ENCODE results near the gene RING1. TPM values are rescaled to one million over a fixed set of nuclear protein-coding genes. Genes with fewer than 3 reads are reported as not detected.

The RING1 gene
- total RNA-seq, 4 donors from 2014 or later, result 16.1 to 25.2 (median 21.6) TPM

DNA sequence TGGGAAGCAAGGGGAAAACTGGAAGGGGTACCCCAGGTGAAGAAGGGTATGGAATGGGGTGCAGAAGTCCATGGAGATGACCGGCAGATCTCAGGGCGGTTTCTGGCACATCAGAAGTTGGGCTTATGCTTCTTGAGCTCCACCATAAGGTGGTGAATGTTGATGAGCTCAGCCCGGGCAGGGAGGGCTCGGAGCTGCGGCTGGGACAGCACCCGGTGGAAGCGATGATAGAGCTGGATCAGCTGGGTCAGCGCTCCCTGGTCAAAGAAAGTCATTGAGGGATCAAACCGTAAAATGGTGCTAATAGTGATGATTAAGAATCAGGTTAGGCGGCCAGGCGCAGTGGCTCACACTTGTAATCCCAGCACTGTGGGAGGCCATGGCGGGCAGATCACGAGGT, 42.4 kb downstream of the RING1 start:
- no peak for TF ChIP-seq POLR2A (IDR thresholded peaks at IDR 0.05)
- Histone ChIP-seq H3K4me1 (peaks cover 0 to 29% (median 17%) of the 10 kb centered on the region in 4 donors), H3K27me3 (no peaks in the 10 kb centered on the region), H3K36me3 (peaks cover 0 to 22% (median 0%) of the 10 kb centered on the region in 3 donors), H3K9me3 (no peaks in the 10 kb centered on the region), H3K4me3 (no peak overlapping the region), H3K27ac (peak overlapping the region in 2 of 4 donors; percentile 89 to 98)
- DNase-seq (ENCODE audit: low spot score in 2 of 2), result no peak
- WGBS, 2 donors, result 89 to 97% methylated on average over 13 of the region's 13 CpGs

DNA sequence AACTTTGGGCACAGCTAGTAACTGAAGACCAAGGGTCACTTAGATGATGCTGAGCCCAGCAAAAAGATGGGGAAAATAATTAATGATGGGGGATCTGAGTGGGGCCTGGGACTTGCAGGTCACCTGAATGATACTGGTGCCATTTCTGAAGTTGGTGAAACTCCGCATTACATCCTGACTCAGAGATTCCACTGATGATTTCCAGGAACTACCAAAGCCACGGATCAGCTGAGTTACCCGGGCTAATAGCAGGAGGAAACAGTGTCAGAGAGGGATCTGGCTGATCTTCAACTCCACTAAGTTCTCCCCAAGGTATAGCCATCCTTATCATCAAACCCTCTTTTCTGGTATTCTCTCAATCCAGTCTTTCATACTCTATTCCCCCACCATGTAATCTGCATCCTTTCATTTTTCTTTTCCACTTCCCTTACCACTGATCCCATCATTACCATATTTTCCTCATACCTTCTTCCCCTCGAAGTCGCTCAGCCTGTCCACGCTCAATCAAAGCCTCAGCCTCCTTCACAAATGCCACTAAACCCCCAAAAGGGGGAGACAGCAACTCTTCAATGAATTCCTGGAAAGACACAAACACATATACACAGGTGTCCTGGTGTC, 43.2 kb downstream of the RING1 start:
- WGBS, 2 donors, result 81 to 83% methylated on average over 6 of the region's 6 CpGs
- no peak for DNase-seq (ENCODE audit: low spot score in 2 of 2)

DNA sequence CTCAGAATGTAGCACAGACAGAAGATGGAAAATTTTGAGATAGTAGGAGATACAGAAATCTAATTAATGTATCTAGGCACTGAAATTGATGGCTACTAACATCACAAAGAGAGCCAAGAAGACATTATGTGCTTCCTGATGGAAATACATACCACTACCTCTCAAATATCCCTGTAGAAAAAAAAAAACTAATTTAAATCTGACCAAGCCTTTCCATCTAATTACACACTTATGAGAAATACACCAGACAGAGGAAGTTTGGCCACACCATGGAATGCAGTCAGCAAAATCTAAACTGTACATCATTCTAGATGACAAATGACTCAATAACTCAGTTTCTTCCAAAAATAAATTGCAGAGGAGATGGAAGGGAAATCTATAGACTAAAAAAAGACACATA, 44.5 kb downstream of the RING1 start:
- H3K27me3 ChIP-seq, result no peaks in the 10 kb centered on the region
- TF ChIP-seq CTCF (IDR thresholded peaks at IDR 0.05), result no peak
- TF ChIP-seq POLR2A (IDR thresholded peaks at IDR 0.05), result no peak
- no peak for TF ChIP-seq EP300 (IDR thresholded peaks at IDR 0.05)
- H3K27ac ChIP-seq, result no peak overlapping the region
- H3K4me3 ChIP-seq, result no peak overlapping the region
- H3K9me3 ChIP-seq, result no peaks in the 10 kb centered on the region
- H3K4me1 ChIP-seq, result peaks cover 0 to 27% (median 16%) of the 10 kb centered on the region in 4 donors
- peaks cover 0 to 32% (median 0%) of the 10 kb centered on the region in 3 donors for H3K36me3 ChIP-seq
- DNase-seq (ENCODE audit: low spot score in 2 of 2), result no peak

More for the DNA sequence above, 43.2 kb downstream of the RING1 start:
- H3K9me3 ChIP-seq, result no peaks in the 10 kb centered on the region
- peaks cover 0 to 29% (median 17%) of the 10 kb centered on the region in 4 donors for H3K4me1 ChIP-seq
- H3K27ac ChIP-seq, result no peak overlapping the region
- no peaks in the 10 kb centered on the region for H3K27me3 ChIP-seq
- H3K4me3 ChIP-seq, result no peak overlapping the region
- peaks cover 0 to 22% (median 0%) of the 10 kb centered on the region in 3 donors for H3K36me3 ChIP-seq
- TF ChIP-seq CTCF (IDR thresholded peaks at IDR 0.05), result no peak
- TF ChIP-seq EP300 (IDR thresholded peaks at IDR 0.05), result no peak
- TF ChIP-seq POLR2A (IDR thresholded peaks at IDR 0.05), result no peak

DNA sequence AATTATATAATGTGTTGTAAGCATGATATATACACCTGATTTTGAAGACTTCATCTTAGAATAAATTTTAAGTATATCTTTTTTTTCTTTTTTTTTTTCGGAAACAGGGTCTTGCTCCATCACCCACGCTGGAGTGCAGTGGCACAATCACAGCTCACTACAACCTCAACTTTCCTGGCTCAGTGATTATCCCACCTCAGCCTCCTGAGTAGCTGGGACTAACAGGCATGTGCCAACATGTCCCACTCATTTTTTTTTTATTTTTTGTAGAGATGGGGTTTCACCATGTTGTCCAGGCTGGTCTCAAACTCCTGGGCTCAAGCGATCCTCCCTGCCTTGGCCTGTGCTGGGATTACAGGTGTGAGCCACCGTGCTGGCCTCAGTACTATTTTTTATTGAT, 46.3 kb downstream of the RING1 start:
- Histone ChIP-seq H3K27me3 (no peaks in the 10 kb centered on the region), H3K4me1 (peaks cover 0 to 14% (median 10%) of the 10 kb centered on the region in 4 donors), H3K27ac (no peak overlapping the region), H3K9me3 (no peaks in the 10 kb centered on the region), H3K36me3 (peaks cover 0 to 48% (median 0%) of the 10 kb centered on the region in 3 donors), H3K4me3 (no peak overlapping the region)
- DNase-seq (ENCODE audit: low spot score in 2 of 2), result no peak
- TF ChIP-seq CTCF (IDR thresholded peaks at IDR 0.05) (no peak), POLR2A (IDR thresholded peaks at IDR 0.05) (no peak), EP300 (IDR thresholded peaks at IDR 0.05) (no peak)
- 95 to 96% methylated on average over 4 of the region's 4 CpGs for WGBS, 2 donors

DNA sequence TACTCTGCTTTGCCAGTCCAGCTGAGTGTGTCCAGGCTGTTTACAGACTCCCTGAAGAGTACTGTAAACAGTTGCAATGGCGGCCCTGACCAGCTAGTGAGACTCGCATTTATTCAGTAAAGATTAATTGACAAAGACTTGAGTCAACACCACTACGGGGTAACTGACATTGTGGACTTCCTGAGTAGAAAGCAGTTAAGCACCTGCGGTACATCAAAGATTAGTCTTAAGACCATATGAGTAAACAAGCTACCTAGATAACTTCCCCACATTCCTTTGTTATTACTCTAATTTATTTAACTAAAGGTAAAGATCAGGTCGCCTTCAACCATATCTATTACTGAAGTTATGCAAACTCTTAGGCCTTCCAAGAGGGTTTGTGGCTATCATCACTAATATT, 50.7 kb downstream of the RING1 start:
- peaks cover 0 to 79% (median under 1%) of the 10 kb centered on the region in 3 donors for H3K36me3 ChIP-seq
- no peak for DNase-seq (ENCODE audit: low spot score in 2 of 2)
- 92 to 99% methylated on average over 5 of the region's 5 CpGs for WGBS, 2 donors

More for the DNA sequence above, 50.7 kb downstream of the RING1 start:
- no peak overlapping the region for H3K27ac ChIP-seq
- no peak for TF ChIP-seq POLR2A (IDR thresholded peaks at IDR 0.05)
- TF ChIP-seq EP300 (IDR thresholded peaks at IDR 0.05), result no peak
- TF ChIP-seq CTCF (IDR thresholded peaks at IDR 0.05), result no peak
- H3K27me3 ChIP-seq, result no peaks in the 10 kb centered on the region
- H3K9me3 ChIP-seq, result no peaks in the 10 kb centered on the region
- no peaks in the 10 kb centered on the region for H3K4me1 ChIP-seq
- H3K4me3 ChIP-seq, result no peak overlapping the region

Small RNAs within 50 kb of the gene (small RNA-seq; reads per million reads assigned to genes)
- 1.3 reads per million, percentile 37 among the genes with 10 or more reads in this experiment for gene MIR219A1
- 0.57 reads per million for gene RNY4P10

Other genes starting within 250 kb of the RING1 start
- 100 to 1,000 TPM; 130 to 150 (median 136) TPM for gene BRD2, start 239.9 kb upstream of the RING1 start, total RNA-seq
- 10 to 100 TPM in 1 of 4 donors, 1 to 10 TPM in 3; 3.0 to 17.7 (median 8.4) TPM for gene HLA-DOA, start 198.9 kb upstream of the RING1 start, total RNA-seq
- 100 to 1,000 TPM in 2 of 4 donors, 10 to 100 TPM in 2; 39.8 to 179 (median 109) TPM for gene HLA-DPA1, start 134.9 kb upstream of the RING1 start, total RNA-seq
- 100 to 1,000 TPM in 1 of 4 donors, 10 to 100 TPM in 3; 56.5 to 121 (median 76.4) TPM for gene HLA-DPB1, start 132.5 kb upstream of the RING1 start, total RNA-seq
- 1 to 10 TPM; 1.5 to 4.3 (median 2.9) TPM for gene COL11A2, start 16.0 kb upstream of the RING1 start, total RNA-seq
- gene RXRB, start 7.8 kb upstream of the RING1 start, total RNA-seq, result 10 to 100 TPM; 34.3 to 64.7 (median 43.9) TPM
- 10 to 100 TPM; 45.4 to 61.3 (median 58.1) TPM for gene SLC39A7, start 7.6 kb upstream of the RING1 start, total RNA-seq
- 10 to 100 TPM; 10.0 to 33.9 (median 19.1) TPM for gene HSD17B8, start 3.8 kb upstream of the RING1 start, total RNA-seq
- gene VPS52, start 63.4 kb downstream of the RING1 start, total RNA-seq, result 10 to 100 TPM; 37.7 to 46.5 (median 45.2) TPM
- 1,000 to 10,000 TPM; 2,115 to 2,529 (median 2,306) TPM for gene RPS18, start 63.6 kb downstream of the RING1 start, total RNA-seq
- 10 to 100 TPM in 3 of 4 donors, 1 to 10 TPM in 1; 7.5 to 30.4 (median 17.7) TPM for gene B3GALT4, start 68.6 kb downstream of the RING1 start, total RNA-seq
- 10 to 100 TPM; 46.5 to 88.4 (median 69.1) TPM for gene WDR46, start 80.7 kb downstream of the RING1 start, total RNA-seq
- gene PFDN6, start 81.1 kb downstream of the RING1 start, total RNA-seq, result 10 to 100 TPM; 12.4 to 48.7 (median 21.0) TPM
- 10 to 100 TPM; 33.1 to 49.8 (median 43.7) TPM for gene RGL2, start 90.4 kb downstream of the RING1 start, total RNA-seq
- gene TAPBP, start 105.6 kb downstream of the RING1 start, total RNA-seq, result 10 to 100 TPM; 71.2 to 91.8 (median 89.7) TPM
- 10 to 100 TPM; 13.8 to 21.6 (median 17.5) TPM for gene ZBTB22, start 109.2 kb downstream of the RING1 start, total RNA-seq
- 10 to 100 TPM; 24.9 to 45.4 (median 36.6) TPM for gene DAXX, start 114.5 kb downstream of the RING1 start, total RNA-seq
- gene KIFC1, start 183.3 kb downstream of the RING1 start, total RNA-seq, result 1 to 10 TPM in 3 of 4 donors, under 1 TPM in 1; 0.42 to 3.6 (median 2.1) TPM
- 100 to 1,000 TPM in 1 of 4 donors, 10 to 100 TPM in 3; 63.3 to 101 (median 83.3) TPM for gene PHF1, start 202.5 kb downstream of the RING1 start, total RNA-seq
- 100 to 1,000 TPM; 110 to 161 (median 154) TPM for gene CUTA, start 209.6 kb downstream of the RING1 start, total RNA-seq
- gene SYNGAP1, start 211.6 kb downstream of the RING1 start, total RNA-seq, result 10 to 100 TPM; 13.0 to 29.7 (median 19.2) TPM
- 1 to 10 TPM; 3.1 to 3.7 (median 3.4) TPM for gene ZBTB9, start 246.1 kb downstream of the RING1 start, total RNA-seq